HG02610 (cell line): ENCODE data around the gene KRT81.
"Not testable (repeated sequence)": the region's sequence is repeated elsewhere in the genome, so short reads cannot be mapped to it uniquely, and the experiment has no call there.

Experiments used
- ATAC-seq: cut with Tn5 transposase; IDR thresholded peaks from one replicate; pipeline ENCODE4 v1.9.1; 2021; ENCODE audit warnings: mild to moderate bottlenecking, moderate library complexity; ENCODE audit not compliant: unreplicated experiment

KRT81 gene

GRCh38 chr12:52256584-52256935 is 34.8 kb downstream of the KRT81 start:
- ATAC-seq, result no peak

- ATAC-seq, result no peak
Observed at GRCh38 chr12:52255926-52256583, 35.3 kb downstream of the KRT81 start.

- ATAC-seq, result no peak
Observed at GRCh38 chr12:52254965-52255751, 36.2 kb downstream of the KRT81 start.

GRCh38 chr12:52254180-52254964 is 37.0 kb downstream of the KRT81 start:
- ATAC-seq, result no peak

- ATAC-seq, result no peak
Observed at GRCh38 chr12:52253391-52254179, 37.7 kb downstream of the KRT81 start.

GRCh38 chr12:52252728-52253343 is 38.5 kb downstream of the KRT81 start:
- ATAC-seq, result no peak

- not testable (repeated sequence) for ATAC-seq
Observed at GRCh38 chr12:52252175-52252615, 39.1 kb downstream of the KRT81 start.

- no peak for ATAC-seq
Observed at GRCh38 chr12:52251367-52252051, 39.8 kb downstream of the KRT81 start.

GRCh38 chr12:52250048-52250990 is 41.0 kb downstream of the KRT81 start:
- no peak for ATAC-seq

- ATAC-seq, result no peak
Observed at GRCh38 chr12:52249511-52250047, 41.8 kb downstream of the KRT81 start.

GRCh38 chr12:52248541-52249461 is 42.5 kb downstream of the KRT81 start:
- no peak for ATAC-seq

- no peak for ATAC-seq
Observed at GRCh38 chr12:52247622-52248540, 43.5 kb downstream of the KRT81 start.

- ATAC-seq, result peak; percentile 31
Observed at GRCh38 chr12:52246720-52247621, 44.4 kb downstream of the KRT81 start.

- ATAC-seq, result no peak
Observed at GRCh38 chr12:52245962-52246569, 45.3 kb downstream of the KRT81 start.
